Mesenteric fat pad (tissue), 1 donor: ENCODE results near the gene UGT1A10. TPM values are rescaled to one million over a fixed set of nuclear protein-coding genes. Genes with fewer than 3 reads are reported as not detected.
"Not testable (repeated sequence)": the region's sequence is repeated elsewhere in the genome, so short reads cannot be mapped to it uniquely, and the experiment has no call there.

Experiments used
- DNase-seq: peaks from one replicate; pipeline ENCODE4 v3.0.0-alpha.2; 2020; ENCODE audit warnings: low spot score
- total RNA-seq: library from RNA; stranded (reverse); fragmentation: NEBNext Ultra II Directional; extraction: Animal tissue kit (Norgen Biotek cat#: 25700); gene quantifications from one replicate; pipeline ENCODE4 v1.2.1, GENCODE V29; 2021
- donor health status: DM: yes; HTN: yes; CAD: no.

The UGT1A10 gene
- total RNA-seq, 1 donor from 2014 or later: not detected

- DNase-seq: not testable (repeated sequence)
Observed at GRCh38 chr2:233736868-233737653, 100.8 kb downstream of the UGT1A10 start.

DNA sequence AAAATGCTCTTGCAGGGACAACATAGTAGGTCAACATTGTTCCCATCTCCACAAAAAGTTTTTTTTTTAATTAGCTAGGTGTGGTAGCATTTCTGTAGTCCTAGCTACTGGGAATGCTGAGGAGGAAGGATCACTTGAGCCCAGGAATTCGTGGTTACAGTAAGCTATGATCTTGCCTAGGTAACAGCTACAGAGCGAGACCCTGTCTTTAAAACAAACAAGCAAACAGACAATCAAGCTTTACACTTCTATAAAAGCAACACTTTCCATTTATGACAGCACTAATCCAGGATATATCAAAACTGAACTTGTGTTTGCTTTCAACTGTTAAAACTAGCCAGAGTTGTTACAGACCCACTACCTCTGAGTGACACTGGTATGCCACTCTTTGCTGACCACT, 104.6 kb downstream of the UGT1A10 start:
- no peak for DNase-seq

DNA sequence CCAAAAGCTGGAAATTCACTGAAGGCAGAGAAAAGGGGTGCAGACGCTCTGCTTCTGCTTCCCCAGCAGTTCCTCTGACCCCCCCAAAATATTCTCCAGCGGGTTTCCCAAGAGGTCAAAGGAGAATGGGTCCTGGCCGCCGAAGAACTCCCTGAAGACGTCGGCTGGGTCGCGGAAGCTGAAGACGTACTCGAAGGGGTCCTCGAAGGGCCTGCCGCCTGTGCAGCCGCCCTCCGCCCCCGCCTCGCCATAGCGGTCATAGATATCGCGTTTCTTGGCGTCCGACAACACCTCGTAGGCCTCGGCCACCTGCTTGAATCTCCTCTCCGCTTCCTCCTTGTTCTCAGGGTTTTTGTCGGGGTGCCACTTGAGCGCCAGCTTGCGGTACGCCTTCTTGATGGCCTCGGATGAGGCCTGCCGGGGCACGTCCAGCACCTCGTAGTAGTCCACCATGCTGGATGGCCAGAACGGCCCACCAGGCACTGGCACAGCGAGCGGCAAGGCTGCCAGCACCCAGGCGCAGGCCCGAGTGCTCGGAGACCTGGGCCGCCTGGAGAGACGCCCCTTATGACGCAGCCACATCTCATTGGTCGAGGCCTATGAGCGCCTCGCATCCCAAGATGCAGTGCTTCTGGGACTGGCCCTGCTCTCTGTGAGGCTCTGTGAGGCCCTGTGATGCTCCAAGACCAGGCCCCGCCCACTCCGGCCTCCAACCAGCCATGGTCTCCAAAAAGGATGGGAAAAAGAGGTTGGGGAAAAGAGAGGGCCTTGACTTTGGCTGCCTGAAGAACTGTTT, 107.4 kb downstream of the UGT1A10 start:
- no peak for DNase-seq

DNA sequence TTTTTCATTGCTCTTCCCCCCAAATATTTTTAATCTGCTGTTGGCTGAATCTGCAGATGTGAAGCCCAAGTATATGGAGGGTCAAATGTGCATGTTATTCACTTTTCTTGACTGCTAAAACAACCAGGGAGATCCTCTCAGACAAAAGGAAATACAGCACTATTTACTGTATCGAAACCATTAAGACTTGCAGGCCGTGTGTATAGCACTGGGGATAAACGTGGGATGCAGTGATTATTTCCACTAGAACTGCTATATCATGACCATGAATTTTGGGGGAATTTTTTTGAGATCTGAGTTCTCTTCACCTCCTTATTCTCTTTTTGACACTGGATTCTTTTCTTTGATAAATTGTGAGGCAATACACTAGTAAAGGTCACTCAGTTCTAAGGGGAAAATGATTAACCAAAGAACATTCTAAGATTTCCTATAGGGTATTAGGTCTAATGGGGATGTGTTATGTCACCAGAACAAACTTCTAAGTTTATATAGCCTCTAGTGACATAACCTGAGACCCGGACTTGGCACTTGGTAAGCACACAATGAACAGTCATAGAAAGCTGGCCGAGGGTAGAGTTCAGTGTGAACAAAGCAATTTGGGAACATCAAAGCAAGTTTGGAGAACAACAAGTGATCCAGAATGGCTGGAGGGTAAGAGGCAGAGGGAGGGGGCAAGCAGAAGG, 109.0 kb downstream of the UGT1A10 start:
- DNase-seq: no peak

GRCh38 chr2:233745838-233746237, 109.6 kb downstream of the UGT1A10 start:
- DNase-seq: not testable (repeated sequence)

GRCh38 chr2:233746475-233747282, 110.4 kb downstream of the UGT1A10 start:
- no peak for DNase-seq

DNA sequence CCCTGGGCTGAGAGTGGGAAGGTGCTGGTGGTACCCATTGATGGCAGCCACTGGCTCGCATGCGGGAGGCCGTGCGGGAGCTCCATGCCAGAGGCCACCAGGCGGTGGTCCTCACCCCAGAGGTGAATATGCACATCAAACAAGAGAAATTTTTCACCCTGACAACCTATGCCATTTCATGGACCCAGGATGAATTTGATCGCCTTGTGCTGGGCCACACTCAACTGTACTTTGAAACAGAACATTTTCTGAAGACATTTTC, 111.0 kb downstream of the UGT1A10 start:
- no peak for DNase-seq

DNA sequence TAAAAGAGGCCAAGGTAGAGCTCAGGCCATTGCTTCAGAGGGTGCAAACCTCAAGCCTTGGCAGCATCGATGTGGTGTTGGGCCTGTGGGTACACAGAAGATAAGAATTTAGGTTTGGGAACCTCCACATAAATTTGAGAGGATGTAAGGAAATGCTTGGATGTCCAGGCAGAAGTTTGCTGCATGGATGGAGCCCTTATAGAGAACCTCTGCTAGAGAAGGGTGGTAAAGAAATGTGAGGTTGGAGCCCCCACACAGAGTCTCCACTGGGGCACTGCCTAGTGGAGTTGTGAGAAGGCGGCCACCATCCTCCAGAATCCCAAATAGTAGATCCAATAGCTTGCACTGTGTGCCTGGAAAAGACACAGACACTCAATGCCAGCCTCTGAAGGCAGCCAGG, 114.4 kb downstream of the UGT1A10 start:
- DNase-seq: not testable (repeated sequence)

- not testable (repeated sequence) for DNase-seq
Observed at GRCh38 chr2:233751212-233752009, 115.2 kb downstream of the UGT1A10 start.

GRCh38 chr2:233754872-233755611, 118.8 kb downstream of the UGT1A10 start:
- no peak for DNase-seq

DNA sequence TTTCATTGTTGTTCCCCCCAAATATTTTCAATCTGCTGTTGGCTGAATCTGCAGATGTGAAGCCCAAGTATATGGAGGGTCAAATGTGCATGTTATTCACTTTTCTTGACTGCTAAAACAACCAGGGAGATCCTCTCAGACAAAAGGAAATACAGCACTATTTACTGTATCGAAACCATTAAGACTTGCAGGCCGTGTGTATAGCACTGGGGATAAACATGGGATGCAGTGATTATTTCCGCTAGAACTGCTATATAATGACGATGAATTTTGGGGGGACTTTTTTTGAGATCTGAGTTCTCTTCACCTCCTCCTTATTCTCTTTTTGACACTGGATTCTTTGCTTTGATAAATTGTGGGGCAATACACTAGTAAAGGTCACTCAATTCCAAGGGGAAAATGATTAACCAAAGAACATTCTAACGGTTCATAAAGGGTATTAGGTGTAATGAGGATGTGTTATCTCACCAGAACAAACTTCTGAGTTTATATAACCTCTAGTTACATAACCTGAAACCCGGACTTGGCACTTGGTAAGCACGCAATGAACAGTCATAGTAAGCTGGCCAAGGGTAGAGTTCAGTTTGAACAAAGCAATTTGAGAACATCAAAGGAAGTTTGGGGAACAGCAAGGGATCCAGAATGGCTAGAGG, 120.3 kb downstream of the UGT1A10 start:
- DNase-seq: no peak

DNA sequence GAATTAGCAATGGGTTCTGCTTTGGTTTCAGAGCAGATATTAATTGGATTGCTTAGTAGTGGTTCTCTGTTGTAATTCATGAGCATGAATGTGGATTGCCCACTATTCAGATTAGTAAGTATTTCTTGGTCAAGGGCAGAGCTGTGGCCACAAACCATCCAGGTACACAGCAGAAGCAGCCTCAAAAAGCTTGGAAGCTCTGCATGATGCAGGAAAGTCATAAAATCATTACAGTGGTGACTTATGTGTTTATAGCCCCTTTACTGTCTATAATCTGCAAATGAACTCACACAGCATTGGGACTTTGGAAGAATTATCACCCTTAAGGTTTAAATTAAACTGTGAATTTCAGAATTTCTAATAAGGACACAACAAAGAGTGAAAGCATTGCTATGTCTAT, 121.9 kb downstream of the UGT1A10 start:
- no peak for DNase-seq

DNA sequence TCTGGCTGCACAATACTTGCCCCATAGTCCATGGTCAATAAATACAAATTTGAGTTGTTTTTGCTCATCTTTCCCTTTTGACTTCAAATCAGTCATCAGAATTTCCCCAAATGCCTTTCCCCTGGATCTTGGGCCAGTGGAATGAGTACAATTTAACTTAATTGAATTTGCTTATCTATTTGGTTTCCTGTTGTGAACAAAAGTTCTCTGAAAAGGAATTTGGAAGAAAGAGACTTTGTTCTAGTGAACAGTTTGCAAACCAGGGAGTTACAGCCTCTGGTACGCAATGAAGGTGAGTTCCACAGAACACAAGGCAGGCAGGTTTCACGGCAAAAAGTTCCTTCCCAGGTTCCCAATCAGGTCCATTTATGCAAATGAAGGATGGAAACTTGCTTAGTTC, 122.6 kb downstream of the UGT1A10 start:
- no peak for DNase-seq

DNA sequence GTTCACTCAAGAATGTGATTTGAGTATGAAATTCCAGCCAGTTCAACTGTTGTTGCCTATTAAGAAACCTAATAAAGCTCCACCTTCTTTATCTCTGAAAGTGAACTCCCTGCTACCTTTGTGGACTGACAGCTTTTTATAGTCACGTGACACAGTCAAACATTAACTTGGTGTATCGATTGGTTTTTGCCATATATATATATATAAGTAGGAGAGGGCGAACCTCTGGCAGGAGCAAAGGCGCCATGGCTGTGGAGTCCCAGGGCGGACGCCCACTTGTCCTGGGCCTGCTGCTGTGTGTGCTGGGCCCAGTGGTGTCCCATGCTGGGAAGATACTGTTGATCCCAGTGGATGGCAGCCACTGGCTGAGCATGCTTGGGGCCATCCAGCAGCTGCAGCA, 123.8 kb downstream of the UGT1A10 start, which contains the start of gene UGT1A1:
TSS of gene UGT1A1 (plus strand) at position 228 of the 400 bp plus-strand sequence. CDS start at position 246, 18 bp downstream.
- DNase-seq: no peak

DNA sequence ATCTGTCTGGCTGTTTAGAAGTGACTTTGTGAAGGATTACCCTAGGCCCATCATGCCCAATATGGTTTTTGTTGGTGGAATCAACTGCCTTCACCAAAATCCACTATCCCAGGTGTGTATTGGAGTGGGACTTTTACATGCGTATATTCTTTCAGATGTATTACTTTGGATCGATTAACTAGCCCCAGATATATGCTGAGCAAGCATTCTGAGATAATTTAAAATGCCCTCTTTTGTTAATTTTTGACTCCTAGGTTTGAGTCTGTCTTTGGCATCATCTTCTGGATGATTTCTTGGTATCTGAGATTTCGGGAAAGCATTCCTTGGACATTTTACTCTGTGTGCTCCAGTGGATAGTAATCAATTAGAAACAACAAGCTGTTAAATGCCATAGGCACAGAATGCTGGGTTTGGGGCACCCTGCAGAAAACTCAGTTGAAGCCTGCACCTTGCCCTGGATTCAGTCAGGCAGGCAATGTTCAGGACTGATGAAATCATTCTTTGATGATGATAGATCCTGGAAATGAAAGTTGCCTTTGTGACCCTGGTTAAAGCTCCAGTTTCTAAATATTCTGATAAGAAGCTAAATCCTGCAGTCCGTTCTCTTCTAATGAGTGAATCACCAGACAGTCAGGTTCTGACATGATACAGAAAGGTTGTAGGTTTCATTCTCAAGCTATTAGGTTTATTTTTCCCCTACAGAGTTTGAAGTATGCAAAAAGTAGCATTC, 125.0 kb downstream of the UGT1A10 start:
- DNase-seq: no peak

DNA sequence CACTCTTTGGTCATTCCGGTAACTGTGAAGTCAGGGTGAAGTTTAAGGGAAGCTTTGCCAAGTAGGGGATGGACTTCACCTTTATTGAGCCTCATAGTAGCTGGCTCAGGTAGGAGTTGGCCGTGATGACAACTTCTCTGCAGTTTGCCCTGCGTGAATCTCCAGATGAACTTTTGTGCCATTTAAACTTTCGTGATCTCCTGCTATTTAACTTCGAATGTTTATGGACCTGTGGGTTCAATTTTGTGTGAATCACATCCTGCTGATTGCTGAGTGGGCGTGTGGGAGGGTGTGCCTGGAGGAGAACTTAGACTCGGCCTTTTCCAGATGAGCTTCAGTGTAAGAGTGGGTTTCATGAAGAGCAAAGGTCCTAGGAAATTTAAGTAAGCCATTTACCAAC, 128.0 kb downstream of the UGT1A10 start:
- DNase-seq: no peak

- DNase-seq: no peak
Observed at GRCh38 chr2:233764761-233765160, 128.5 kb downstream of the UGT1A10 start.

DNA sequence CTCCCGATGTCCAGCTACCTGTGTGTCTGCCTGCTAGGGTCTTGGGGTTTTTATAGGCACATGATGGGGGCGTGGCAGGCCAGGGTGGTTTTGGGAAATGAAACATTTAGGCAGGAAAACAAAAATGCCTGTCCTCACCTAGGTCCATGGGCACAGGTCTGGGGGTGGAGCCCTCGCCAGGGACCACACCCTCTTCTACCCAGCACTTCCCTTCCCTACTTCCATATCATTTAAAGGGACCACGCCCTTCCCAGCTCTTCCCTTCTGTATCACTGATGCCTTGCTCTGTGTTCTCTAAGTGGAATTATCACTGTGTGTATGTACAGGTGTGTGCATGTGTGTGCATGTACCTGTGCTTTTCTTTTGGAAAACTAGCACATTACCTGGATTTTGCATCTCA, 130.2 kb downstream of the UGT1A10 start:
- DNase-seq: no peak
